Fibroblast of the aortic adventitia (primary cell): ENCODE measurements around the gene GCNT4. TPM values are rescaled to one million over a fixed set of nuclear protein-coding genes. Genes with fewer than 3 reads are reported as not detected.

Experiments used
- DNase-seq: peaks from one replicate; pipeline ENCODE4 v3.0.0-alpha.2; 2010; ENCODE audit warnings: low read depth
- H3K4me3 ChIP-seq: 2 replicates; pipeline ENCODE4 v1.5.1; 2011; ENCODE audit warnings: low read depth, mild to moderate bottlenecking, control low read depth, low read length, moderate library complexity
- CTCF ChIP-seq: IDR thresholded peaks from 2 replicates; pipeline ENCODE4 v1.5.1; 2011; ENCODE audit warnings: mild to moderate bottlenecking, low read length, control low read depth, inconsistent platforms; ENCODE audit not compliant: insufficient read depth
- total RNA-seq: library from RNA; depleted of rRNA; stranded (reverse); fragments of >200 nt; gene quantifications from 2 replicates; pipeline ENCODE4 v1.2.3, GENCODE V29; 2012; ENCODE audit warnings: low replicate concordance

Gene GCNT4
- total RNA-seq, 1 donor, result 2.5 TPM

GRCh38 chr5:75031366-75031765 is 21.0 kb downstream of the GCNT4 start:
- no peak overlapping the region for H3K4me3 ChIP-seq
- no peak for DNase-seq
- TF ChIP-seq CTCF, result no peak

- H3K4me3 ChIP-seq, result no peak overlapping the region
- no peak for TF ChIP-seq CTCF
- no peak for DNase-seq
Observed at GRCh38 chr5:75028090-75028489, 24.3 kb downstream of the GCNT4 start.

GRCh38 chr5:75023368-75024159 is 28.8 kb downstream of the GCNT4 start:
- no peak for TF ChIP-seq CTCF
- no peak for DNase-seq

GRCh38 chr5:75021800-75022199 is 30.6 kb downstream of the GCNT4 start:
- no peak for DNase-seq
- no peak overlapping the region for H3K4me3 ChIP-seq
- no peak for TF ChIP-seq CTCF

More at GRCh38 chr5:75023368-75024159, 28.8 kb downstream of the GCNT4 start:
- H3K4me3 ChIP-seq, result no peak overlapping the region

- no peak overlapping the region for H3K4me3 ChIP-seq
- no peak for DNase-seq
- no peak for TF ChIP-seq CTCF
Observed at GRCh38 chr5:75021219-75021618, 31.1 kb downstream of the GCNT4 start.

- no peak for TF ChIP-seq CTCF
- DNase-seq, result no peak
- H3K4me3 ChIP-seq, result no peak overlapping the region
Observed at GRCh38 chr5:75020016-75020656, 32.2 kb downstream of the GCNT4 start.
